Stimulated activated CD8-positive, alpha-beta memory T cell treated with anti-CD3 and anti-CD28 coated beads, Interleukin-15, amount 100 ng/mL, for 48 hours (primary cell): ENCODE data around the gene RCHY1.
"Not testable (repeated sequence)": the region's sequence is repeated elsewhere in the genome, so short reads cannot be mapped to it uniquely, and the experiment has no call there.

Experiments used
- DNase-seq, 2 donors: peaks; one replicate each; pipeline ENCODE4 v3.0.0-alpha.2; 2020; ENCODE audit warnings: low read depth in 2 of 2

Gene RCHY1

GRCh38 chr4:75514131-75514948 is at the start of gene RCHY1, which contains the start of gene THAP6:
RCHY1 (minus strand) TSS chr4:75514403; CDS start chr4:75514286, 117 bp downstream.
THAP6 (plus strand) TSS chr4:75514473; CDS start chr4:75515453, 980 bp downstream.
- DNase-seq: peak; percentile 90 to 92

GRCh38 chr4:75561789-75562188 is 47.6 kb upstream of the RCHY1 start:
- no peak for DNase-seq

- DNase-seq: no peak
Observed at GRCh38 chr4:75557696-75558095, 43.5 kb upstream of the RCHY1 start.

- peak; percentile 18 to 20 for DNase-seq
Observed at GRCh38 chr4:75555294-75556164, 41.3 kb upstream of the RCHY1 start, which contains the start of gene ODAPH. ODAPH (plus strand) TSS chr4:75556066; CDS start chr4:75556083, 17 bp downstream.

- no peak for DNase-seq
Observed at GRCh38 chr4:75552452-75552851, 38.2 kb upstream of the RCHY1 start.

- no peak for DNase-seq
Observed at GRCh38 chr4:75549019-75549418, 34.8 kb upstream of the RCHY1 start.

GRCh38 chr4:75547647-75548387 is 33.6 kb upstream of the RCHY1 start:
- no peak for DNase-seq

- DNase-seq: no peak
Observed at GRCh38 chr4:75545526-75545925, 31.3 kb upstream of the RCHY1 start.

- no peak for DNase-seq
Observed at GRCh38 chr4:75544870-75545269, 30.7 kb upstream of the RCHY1 start.

GRCh38 chr4:75544220-75544619 is 30.0 kb upstream of the RCHY1 start:
- not testable (repeated sequence) for DNase-seq

GRCh38 chr4:75542824-75543223 is 28.6 kb upstream of the RCHY1 start:
- no peak for DNase-seq

GRCh38 chr4:75537308-75537707 is 23.1 kb upstream of the RCHY1 start:
- not testable (repeated sequence) for DNase-seq

GRCh38 chr4:75533926-75534325 is 19.7 kb upstream of the RCHY1 start:
- DNase-seq: not testable (repeated sequence)

GRCh38 chr4:75533339-75533887 is 19.2 kb upstream of the RCHY1 start:
- DNase-seq: not testable (repeated sequence)

GRCh38 chr4:75531536-75532143 is 17.4 kb upstream of the RCHY1 start:
- DNase-seq: not testable (repeated sequence)

GRCh38 chr4:75530556-75531322 is 16.5 kb upstream of the RCHY1 start:
- no peak for DNase-seq

GRCh38 chr4:75527482-75527881 is 13.3 kb upstream of the RCHY1 start:
- no peak for DNase-seq

- DNase-seq: no peak
Observed at GRCh38 chr4:75525910-75526309, 11.7 kb upstream of the RCHY1 start.

- no peak for DNase-seq
Observed at GRCh38 chr4:75525086-75525485, 10.9 kb upstream of the RCHY1 start.

GRCh38 chr4:75519452-75519851 is 5.2 kb upstream of the RCHY1 start:
- not testable (repeated sequence) for DNase-seq
